ENCODE data around the gene FNDC3A. TPM values are rescaled to one million over a fixed set of nuclear protein-coding genes. Genes with fewer than 3 reads are reported as not detected.

FNDC3A gene
- polyA plus RNA-seq, 1 of the 3 experiments (the other 2 are of a cell fraction), result 27.7 TPM

DNA sequence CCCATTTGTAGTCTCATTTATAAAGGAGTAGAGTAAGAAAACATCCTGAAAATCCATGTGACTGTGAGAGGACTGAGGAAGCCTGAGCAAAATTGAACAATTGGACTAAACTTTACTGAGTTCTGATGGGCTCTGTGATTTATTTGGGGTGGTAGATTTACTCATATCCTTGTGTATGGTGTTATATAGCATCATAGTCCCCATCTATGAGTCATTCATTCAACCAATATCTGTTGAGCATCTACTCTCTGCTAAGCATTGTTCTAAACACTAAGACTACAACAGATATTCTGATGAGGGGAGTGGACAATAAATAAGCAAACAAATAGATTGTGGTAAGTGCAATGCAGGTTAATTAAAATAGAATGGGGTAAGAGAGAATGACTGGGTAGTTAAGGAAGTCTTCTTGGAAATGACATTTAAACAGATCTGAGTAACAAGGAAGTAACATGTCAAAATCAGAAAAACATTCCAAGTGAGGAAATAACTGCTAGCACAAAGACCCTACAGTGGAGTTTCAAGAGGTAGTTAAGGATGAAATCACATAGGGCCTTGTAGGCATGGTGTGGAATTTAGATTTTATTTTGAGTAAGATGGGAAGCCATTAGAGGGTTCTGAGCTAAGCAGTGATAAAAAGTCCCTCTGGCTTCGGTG, 208.1 kb downstream of the FNDC3A start:
- Histone ChIP-seq H3K4me1 (ENCODE audit: control insufficient read depth in 1 of 2, insufficient read depth in 2 of 2, low read depth in 1 of 2, low read length in 1 of 2) (peaks cover 0 to 9% of the 10 kb centered on the region in 2 experiments; a peak in 1 of 4 replicates), H3K27me3 (ENCODE audit: insufficient read depth) (no peaks in the 10 kb centered on the region), H3K9me2 (no peaks in the 10 kb centered on the region), H3K9ac (no peak overlapping the region), H2AFZ (ENCODE audit: low read depth) (no peak overlapping the region), H3K36me3 (replicated peaks in 1 of 2; ENCODE audit: control insufficient read depth in 1 of 2, insufficient read depth in 2 of 2, low read length in 1 of 2) (peaks cover 70 to 91% of the 10 kb centered on the region in 2 experiments), H3K79me2 (ENCODE audit: insufficient read depth) (0 out of 2 replicates have a peak, but pooled peaks cover 5% of the 10 kb centered on the region), H3F3A (replicated peaks; ENCODE audit: insufficient read depth) (peaks cover 11% of the 10 kb centered on the region), H3K9me3 (no peaks in the 10 kb centered on the region), H4K20me1 (ENCODE audit: insufficient read depth) (no peaks in the 10 kb centered on the region), H3K4me3 (ENCODE audit: low read depth in 2 of 2, low read length in 1 of 2) (no peak overlapping the region), H3K4me2 (no peak overlapping the region), H3K27ac (ENCODE audit: low read depth in 2 of 2, low read length in 1 of 2) (no peak overlapping the region)
- CTCF ChIA-PET, result no interaction called here
- no peak for DNase-seq
- 100% methylated on average over 1 of the region's 1 CpG for WGBS (ENCODE audit: low lambda C conversion rate)
- POLR2A ChIA-PET, result no interaction called here
- TF ChIP-seq, protein P1, sequence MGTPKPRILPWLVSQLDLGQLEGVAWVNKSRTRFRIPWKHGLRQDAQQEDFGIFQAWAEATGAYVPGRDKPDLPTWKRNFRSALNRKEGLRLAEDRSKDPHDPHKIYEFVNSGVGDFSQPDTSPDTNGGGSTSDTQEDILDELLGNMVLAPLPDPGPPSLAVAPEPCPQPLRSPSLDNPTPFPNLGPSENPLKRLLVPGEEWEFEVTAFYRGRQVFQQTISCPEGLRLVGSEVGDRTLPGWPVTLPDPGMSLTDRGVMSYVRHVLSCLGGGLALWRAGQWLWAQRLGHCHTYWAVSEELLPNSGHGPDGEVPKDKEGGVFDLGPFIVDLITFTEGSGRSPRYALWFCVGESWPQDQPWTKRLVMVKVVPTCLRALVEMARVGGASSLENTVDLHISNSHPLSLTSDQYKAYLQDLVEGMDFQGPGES (IDR thresholded peaks at IDR 0.05; ENCODE audit: low read depth, low read length), result no peak
- no peak for TF ChIP-seq GABPA (IDR thresholded peaks at IDR 0.05; ENCODE audit: low read depth)
- no peak for TF ChIP-seq ELF1 (IDR thresholded peaks at IDR 0.05)
- TF ChIP-seq, protein P2, sequence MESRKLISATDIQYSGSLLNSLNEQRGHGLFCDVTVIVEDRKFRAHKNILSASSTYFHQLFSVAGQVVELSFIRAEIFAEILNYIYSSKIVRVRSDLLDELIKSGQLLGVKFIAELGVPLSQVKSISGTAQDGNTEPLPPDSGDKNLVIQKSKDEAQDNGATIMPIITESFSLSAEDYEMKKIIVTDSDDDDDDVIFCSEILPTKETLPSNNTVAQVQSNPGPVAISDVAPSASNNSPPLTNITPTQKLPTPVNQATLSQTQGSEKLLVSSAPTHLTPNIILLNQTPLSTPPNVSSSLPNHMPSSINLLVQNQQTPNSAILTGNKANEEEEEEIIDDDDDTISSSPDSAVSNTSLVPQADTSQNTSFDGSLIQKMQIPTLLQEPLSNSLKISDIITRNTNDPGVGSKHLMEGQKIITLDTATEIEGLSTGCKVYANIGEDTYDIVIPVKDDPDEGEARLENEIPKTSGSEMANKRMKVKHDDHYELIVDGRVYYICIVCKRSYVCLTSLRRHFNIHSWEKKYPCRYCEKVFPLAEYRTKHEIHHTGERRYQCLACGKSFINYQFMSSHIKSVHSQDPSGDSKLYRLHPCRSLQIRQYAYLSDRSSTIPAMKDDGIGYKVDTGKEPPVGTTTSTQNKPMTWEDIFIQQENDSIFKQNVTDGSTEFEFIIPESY (IDR thresholded peaks at IDR 0.05; ENCODE audit: borderline replicate concordance, low read depth), result no peak
- TF ChIP-seq SIN3A (IDR thresholded peaks at IDR 0.05; ENCODE audit: borderline replicate concordance, low read depth, low read length), result no peak
- no peak for TF ChIP-seq FOSL2 (IDR thresholded peaks at IDR 0.05; ENCODE audit: borderline replicate concordance, low read depth)
- TF ChIP-seq, protein P3, sequence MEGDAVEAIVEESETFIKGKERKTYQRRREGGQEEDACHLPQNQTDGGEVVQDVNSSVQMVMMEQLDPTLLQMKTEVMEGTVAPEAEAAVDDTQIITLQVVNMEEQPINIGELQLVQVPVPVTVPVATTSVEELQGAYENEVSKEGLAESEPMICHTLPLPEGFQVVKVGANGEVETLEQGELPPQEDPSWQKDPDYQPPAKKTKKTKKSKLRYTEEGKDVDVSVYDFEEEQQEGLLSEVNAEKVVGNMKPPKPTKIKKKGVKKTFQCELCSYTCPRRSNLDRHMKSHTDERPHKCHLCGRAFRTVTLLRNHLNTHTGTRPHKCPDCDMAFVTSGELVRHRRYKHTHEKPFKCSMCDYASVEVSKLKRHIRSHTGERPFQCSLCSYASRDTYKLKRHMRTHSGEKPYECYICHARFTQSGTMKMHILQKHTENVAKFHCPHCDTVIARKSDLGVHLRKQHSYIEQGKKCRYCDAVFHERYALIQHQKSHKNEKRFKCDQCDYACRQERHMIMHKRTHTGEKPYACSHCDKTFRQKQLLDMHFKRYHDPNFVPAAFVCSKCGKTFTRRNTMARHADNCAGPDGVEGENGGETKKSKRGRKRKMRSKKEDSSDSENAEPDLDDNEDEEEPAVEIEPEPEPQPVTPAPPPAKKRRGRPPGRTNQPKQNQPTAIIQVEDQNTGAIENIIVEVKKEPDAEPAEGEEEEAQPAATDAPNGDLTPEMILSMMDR (IDR thresholded peaks at IDR 0.05), result no peak
- TF ChIP-seq, protein P4, sequence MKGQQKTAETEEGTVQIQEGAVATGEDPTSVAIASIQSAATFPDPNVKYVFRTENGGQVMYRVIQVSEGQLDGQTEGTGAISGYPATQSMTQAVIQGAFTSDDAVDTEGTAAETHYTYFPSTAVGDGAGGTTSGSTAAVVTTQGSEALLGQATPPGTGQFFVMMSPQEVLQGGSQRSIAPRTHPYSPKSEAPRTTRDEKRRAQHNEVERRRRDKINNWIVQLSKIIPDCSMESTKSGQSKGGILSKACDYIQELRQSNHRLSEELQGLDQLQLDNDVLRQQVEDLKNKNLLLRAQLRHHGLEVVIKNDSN (IDR thresholded peaks at IDR 0.05; ENCODE audit: borderline replicate concordance, low read depth), result no peak
- TF ChIP-seq POLR2AphosphoS5 (IDR thresholded peaks at IDR 0.05; ENCODE audit: low read depth, low read length), result no peak
- TF ChIP-seq RAD21 (IDR thresholded peaks at IDR 0.05; ENCODE audit: low read length), result no peak
- no peak for TF ChIP-seq GATA2 (CRISPR knock-in tag; IDR thresholded peaks at IDR 0.05)
- TF ChIP-seq MEF2A (IDR thresholded peaks at IDR 0.05; ENCODE audit: borderline replicate concordance, low read depth), result no peak
- TF ChIP-seq, protein P5, sequence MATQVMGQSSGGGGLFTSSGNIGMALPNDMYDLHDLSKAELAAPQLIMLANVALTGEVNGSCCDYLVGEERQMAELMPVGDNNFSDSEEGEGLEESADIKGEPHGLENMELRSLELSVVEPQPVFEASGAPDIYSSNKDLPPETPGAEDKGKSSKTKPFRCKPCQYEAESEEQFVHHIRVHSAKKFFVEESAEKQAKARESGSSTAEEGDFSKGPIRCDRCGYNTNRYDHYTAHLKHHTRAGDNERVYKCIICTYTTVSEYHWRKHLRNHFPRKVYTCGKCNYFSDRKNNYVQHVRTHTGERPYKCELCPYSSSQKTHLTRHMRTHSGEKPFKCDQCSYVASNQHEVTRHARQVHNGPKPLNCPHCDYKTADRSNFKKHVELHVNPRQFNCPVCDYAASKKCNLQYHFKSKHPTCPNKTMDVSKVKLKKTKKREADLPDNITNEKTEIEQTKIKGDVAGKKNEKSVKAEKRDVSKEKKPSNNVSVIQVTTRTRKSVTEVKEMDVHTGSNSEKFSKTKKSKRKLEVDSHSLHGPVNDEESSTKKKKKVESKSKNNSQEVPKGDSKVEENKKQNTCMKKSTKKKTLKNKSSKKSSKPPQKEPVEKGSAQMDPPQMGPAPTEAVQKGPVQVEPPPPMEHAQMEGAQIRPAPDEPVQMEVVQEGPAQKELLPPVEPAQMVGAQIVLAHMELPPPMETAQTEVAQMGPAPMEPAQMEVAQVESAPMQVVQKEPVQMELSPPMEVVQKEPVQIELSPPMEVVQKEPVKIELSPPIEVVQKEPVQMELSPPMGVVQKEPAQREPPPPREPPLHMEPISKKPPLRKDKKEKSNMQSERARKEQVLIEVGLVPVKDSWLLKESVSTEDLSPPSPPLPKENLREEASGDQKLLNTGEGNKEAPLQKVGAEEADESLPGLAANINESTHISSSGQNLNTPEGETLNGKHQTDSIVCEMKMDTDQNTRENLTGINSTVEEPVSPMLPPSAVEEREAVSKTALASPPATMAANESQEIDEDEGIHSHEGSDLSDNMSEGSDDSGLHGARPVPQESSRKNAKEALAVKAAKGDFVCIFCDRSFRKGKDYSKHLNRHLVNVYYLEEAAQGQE (IDR thresholded peaks at IDR 0.05; ENCODE audit: low read depth, low read length), result no peak
- no peak for TF ChIP-seq EZH2phosphoT487 (IDR thresholded peaks at IDR 0.05; ENCODE audit: borderline replicate concordance, low read depth)
- TF ChIP-seq TCF12 (IDR thresholded peaks at IDR 0.05), result no peak
- no peak for TF ChIP-seq YY1 (IDR thresholded peaks at IDR 0.05; ENCODE audit: low read depth)
- TF ChIP-seq, protein P6, sequence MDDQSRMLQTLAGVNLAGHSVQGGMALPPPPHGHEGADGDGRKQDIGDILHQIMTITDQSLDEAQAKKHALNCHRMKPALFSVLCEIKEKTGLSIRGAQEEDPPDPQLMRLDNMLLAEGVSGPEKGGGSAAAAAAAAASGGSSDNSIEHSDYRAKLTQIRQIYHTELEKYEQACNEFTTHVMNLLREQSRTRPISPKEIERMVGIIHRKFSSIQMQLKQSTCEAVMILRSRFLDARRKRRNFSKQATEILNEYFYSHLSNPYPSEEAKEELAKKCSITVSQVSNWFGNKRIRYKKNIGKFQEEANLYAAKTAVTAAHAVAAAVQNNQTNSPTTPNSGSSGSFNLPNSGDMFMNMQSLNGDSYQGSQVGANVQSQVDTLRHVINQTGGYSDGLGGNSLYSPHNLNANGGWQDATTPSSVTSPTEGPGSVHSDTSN (IDR thresholded peaks at IDR 0.05), result no peak

All from SK-N-SH (cell line).